ENCODE measurements around the gene NUB1.

The NUB1 gene

DNA sequence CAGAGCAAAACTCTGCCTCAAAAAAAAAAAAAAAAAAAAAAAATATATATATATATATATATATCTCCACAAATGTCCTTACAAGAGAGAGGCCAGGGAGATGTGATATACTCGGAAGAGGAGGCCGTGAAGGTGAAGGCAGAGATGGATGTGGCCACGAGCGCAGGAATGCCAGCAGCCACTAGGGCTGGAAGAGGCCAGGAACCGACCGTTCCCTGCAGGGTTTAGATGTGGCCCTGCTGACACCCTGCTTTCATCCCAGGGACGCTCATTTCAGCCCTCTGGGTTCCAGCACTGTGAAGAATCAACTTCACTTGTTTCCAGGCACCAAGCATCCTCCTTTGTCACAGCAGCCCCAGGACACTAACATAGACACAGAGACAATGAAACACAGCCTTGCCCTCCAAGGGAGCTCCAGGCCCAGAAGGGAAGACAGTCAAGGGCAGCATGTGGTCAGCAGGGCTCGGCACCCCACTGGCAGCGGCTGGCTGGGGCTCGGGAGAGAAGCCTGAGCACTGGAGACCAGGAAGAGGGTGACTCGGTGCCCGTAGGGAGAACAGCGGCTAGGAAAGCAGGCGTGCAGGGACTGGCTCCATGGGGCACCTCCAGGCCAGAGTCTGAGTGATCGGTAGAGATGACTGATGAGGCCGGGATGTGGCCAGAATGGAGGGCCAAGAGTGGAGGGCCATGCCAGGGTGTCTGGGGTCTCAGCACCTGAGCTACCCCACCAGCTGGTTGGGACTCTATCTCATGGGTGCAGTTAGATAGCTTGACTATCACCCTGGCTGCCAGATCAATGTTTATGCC lies 60.6 kb downstream of the NUB1 start:
- H3K4me1 ChIP-seq (ENCODE audit: control insufficient read depth, insufficient read depth, low read length, poor library complexity, severe bottlenecking): peaks cover 6% of the 10 kb centered on the region
- no peaks in the 10 kb centered on the region for H3K27me3 ChIP-seq (replicated peaks; ENCODE audit: control insufficient read depth, insufficient read depth, low read length, poor library complexity, severe bottlenecking)
- H3K4me3 ChIP-seq (ENCODE audit: insufficient read depth, low read depth, low read length, poor library complexity, severe bottlenecking): no peak overlapping the region
- no peak overlapping the region for H3K27ac ChIP-seq (ENCODE audit: insufficient read depth, low read length, poor library complexity, severe bottlenecking)
- no peaks in the 10 kb centered on the region for H3K9me3 ChIP-seq (ENCODE audit: control insufficient read depth, low read length)
- no peak for DNase-seq
- no peaks in the 10 kb centered on the region for H3K36me3 ChIP-seq (ENCODE audit: control insufficient read depth, insufficient read depth, low read length)

DNA sequence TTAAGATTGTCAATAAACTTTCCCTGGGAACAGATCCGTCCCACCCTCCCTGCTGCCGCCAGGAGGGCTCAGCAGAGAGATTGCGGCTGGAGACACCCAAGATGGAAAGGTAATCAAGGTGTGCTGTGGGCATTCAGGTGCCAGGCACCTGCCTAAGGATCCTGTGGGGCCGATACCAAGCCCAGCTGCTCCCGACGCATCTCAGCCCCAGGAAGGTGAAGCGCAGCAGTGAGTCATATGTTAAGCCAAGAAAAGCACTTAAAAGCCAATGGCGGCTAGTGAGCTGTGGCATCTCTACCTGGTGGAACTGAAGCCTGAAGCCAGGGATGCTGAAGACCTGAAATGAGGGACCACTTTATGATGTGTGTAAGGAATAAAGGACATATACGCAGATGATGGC lies 62.2 kb downstream of the NUB1 start:
- no peaks in the 10 kb centered on the region for H3K27me3 ChIP-seq (replicated peaks; ENCODE audit: control insufficient read depth, insufficient read depth, low read length, poor library complexity, severe bottlenecking)

DNA sequence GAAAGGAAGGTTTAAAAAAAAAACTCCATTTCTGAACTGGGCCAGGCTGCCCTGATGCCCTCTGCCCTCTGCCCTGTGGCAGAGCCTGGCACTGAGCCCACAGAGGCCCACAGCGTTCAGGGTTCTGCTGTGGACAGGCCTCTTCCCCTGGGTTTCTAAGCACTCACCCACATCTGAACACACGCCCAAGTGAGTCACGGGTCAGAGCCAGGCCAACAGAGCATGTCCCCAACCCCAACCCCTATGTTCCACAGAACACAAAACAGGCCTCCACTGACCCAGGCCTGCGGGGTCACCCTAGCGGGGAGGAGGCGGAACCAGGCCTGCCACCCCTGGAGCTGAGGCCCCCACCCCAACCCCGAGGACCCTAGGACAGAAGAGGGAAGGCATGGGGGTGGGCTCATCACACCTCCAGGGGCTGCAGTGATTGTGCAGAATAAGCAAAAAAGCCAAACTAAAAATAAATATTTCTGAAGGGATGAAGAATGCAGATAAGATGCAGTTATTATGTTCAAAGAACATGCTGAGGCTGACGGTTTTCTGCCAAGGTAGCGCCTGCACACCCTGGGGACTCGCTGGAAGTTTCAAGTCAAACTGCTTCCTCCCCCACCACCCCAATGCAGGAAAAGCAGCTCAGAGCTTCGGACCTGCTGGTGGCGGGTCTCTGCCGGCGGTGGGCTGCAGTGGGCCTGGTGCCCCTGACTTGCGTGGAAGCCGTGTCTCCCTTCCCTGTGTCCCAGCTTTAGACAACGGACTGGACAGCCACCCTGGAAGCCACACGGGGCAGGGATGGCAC lies 62.8 kb downstream of the NUB1 start:
- Histone ChIP-seq H3K4me3 (ENCODE audit: insufficient read depth, low read depth, low read length, poor library complexity, severe bottlenecking) (no peak overlapping the region), H3K27ac (ENCODE audit: insufficient read depth, low read length, poor library complexity, severe bottlenecking) (no peak overlapping the region), H3K36me3 (ENCODE audit: control insufficient read depth, insufficient read depth, low read length) (no peaks in the 10 kb centered on the region), H3K27me3 (replicated peaks; ENCODE audit: control insufficient read depth, insufficient read depth, low read length, poor library complexity, severe bottlenecking) (no peaks in the 10 kb centered on the region), H3K4me1 (ENCODE audit: control insufficient read depth, insufficient read depth, low read length, poor library complexity, severe bottlenecking) (peaks cover 16% of the 10 kb centered on the region), H3K9me3 (ENCODE audit: control insufficient read depth, low read length) (no peaks in the 10 kb centered on the region)
- no peak for DNase-seq

More for the DNA sequence above, 62.2 kb downstream of the NUB1 start:
- Histone ChIP-seq H3K36me3 (ENCODE audit: control insufficient read depth, insufficient read depth, low read length) (no peaks in the 10 kb centered on the region), H3K9me3 (ENCODE audit: control insufficient read depth, low read length) (no peaks in the 10 kb centered on the region), H3K4me3 (ENCODE audit: insufficient read depth, low read depth, low read length, poor library complexity, severe bottlenecking) (no peak overlapping the region), H3K27ac (ENCODE audit: insufficient read depth, low read length, poor library complexity, severe bottlenecking) (no peak overlapping the region), H3K4me1 (ENCODE audit: control insufficient read depth, insufficient read depth, low read length, poor library complexity, severe bottlenecking) (peaks cover 11% of the 10 kb centered on the region)
- DNase-seq: no peak

DNA sequence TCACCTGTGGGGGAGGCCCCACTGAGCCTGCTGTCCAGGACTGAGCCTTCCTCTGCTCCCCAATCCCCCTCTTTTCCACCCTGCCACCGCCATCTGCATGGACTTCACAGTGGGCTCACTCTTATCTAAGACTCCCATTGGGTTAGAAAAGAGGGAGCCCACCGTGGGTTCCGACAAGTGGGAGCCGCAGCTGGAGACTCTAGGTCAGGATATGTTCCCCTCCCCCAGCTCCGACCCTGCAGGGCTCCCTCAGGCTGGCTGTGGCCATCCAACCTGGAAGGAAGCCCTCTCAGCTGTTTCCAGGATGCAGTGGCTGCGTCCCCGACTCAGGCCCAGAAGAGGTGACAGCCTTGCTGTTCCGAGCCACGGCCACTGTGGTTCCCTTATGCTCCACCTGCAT lies 63.4 kb downstream of the NUB1 start:
- Histone ChIP-seq H3K9me3 (ENCODE audit: control insufficient read depth, low read length) (no peaks in the 10 kb centered on the region), H3K27me3 (replicated peaks; ENCODE audit: control insufficient read depth, insufficient read depth, low read length, poor library complexity, severe bottlenecking) (no peaks in the 10 kb centered on the region), H3K4me1 (ENCODE audit: control insufficient read depth, insufficient read depth, low read length, poor library complexity, severe bottlenecking) (peaks cover 18% of the 10 kb centered on the region), H3K4me3 (ENCODE audit: insufficient read depth, low read depth, low read length, poor library complexity, severe bottlenecking) (no peak overlapping the region), H3K27ac (ENCODE audit: insufficient read depth, low read length, poor library complexity, severe bottlenecking) (no peak overlapping the region), H3K36me3 (ENCODE audit: control insufficient read depth, insufficient read depth, low read length) (no peaks in the 10 kb centered on the region)
- DNase-seq: no peak

DNA sequence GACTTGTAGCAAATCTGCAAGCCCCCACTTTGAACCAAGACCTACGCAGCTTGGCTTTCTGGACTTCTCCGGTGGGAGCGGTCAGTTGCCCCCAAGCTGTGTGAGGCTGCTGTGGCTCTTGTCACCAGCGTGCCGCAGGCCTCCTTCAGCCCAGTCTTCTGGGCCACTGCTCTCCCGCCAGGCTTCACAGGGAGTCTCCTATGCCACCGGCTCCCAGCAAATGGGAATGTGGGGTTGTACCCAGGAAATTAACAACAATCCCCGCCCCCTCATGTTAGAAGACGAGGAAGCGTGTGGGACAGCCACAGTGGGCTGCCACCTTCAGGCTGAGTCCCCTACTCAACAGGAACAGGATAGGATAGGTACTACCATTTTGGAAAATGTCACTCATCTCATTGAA lies 64.0 kb downstream of the NUB1 start:
- Histone ChIP-seq H3K4me1 (ENCODE audit: control insufficient read depth, insufficient read depth, low read length, poor library complexity, severe bottlenecking) (peaks cover 23% of the 10 kb centered on the region), H3K27ac (ENCODE audit: insufficient read depth, low read length, poor library complexity, severe bottlenecking) (no peak overlapping the region), H3K4me3 (ENCODE audit: insufficient read depth, low read depth, low read length, poor library complexity, severe bottlenecking) (no peak overlapping the region), H3K36me3 (ENCODE audit: control insufficient read depth, insufficient read depth, low read length) (no peaks in the 10 kb centered on the region), H3K27me3 (replicated peaks; ENCODE audit: control insufficient read depth, insufficient read depth, low read length, poor library complexity, severe bottlenecking) (no peaks in the 10 kb centered on the region), H3K9me3 (ENCODE audit: control insufficient read depth, low read length) (no peaks in the 10 kb centered on the region)
- no peak for DNase-seq

DNA sequence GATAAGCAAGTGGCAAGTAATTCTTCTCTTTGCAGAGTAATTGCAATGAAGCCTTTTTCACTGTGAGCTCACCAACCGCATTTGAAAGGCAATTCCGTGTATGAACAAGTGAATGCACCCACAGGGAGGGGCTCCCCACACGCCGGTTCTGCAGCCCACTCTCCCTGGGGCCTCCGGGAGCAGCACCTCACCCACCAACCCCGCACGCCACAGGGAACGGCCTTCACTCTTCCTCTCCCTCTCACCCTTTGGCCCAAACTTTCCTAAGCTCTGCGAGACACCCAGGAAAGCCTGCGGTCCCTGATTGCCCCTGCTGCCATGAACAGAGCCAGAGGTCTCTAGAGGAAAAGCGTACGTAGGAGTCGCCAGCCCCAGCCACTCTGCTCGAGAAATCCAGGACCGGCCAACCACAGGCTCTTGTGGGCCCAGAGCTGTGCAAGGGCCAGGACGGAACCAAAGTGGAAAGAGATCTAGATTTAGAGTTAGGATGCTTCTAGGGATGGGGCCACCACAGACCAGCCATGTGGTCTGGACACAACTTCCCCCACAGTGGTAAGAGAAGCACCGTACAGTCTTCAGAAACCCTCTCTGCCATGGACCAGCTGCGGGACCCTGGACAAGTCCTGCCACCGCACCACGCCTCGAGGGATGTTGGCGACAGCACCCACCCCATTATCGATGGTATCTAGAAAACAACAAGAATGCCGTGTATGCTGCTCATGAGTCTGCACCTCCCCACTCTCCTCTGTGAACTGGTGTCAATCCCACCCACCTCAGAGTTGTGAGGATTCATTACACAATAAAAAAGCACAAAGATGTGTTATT lies 64.7 kb downstream of the NUB1 start:
- peaks cover 27% of the 10 kb centered on the region for H3K4me1 ChIP-seq (ENCODE audit: control insufficient read depth, insufficient read depth, low read length, poor library complexity, severe bottlenecking)
- H3K27me3 ChIP-seq (replicated peaks; ENCODE audit: control insufficient read depth, insufficient read depth, low read length, poor library complexity, severe bottlenecking): no peaks in the 10 kb centered on the region
- H3K4me3 ChIP-seq (ENCODE audit: insufficient read depth, low read depth, low read length, poor library complexity, severe bottlenecking): no peak overlapping the region
- no peaks in the 10 kb centered on the region for H3K9me3 ChIP-seq (ENCODE audit: control insufficient read depth, low read length)
- no peak for DNase-seq
- H3K27ac ChIP-seq (ENCODE audit: insufficient read depth, low read length, poor library complexity, severe bottlenecking): no peak overlapping the region
- no peaks in the 10 kb centered on the region for H3K36me3 ChIP-seq (ENCODE audit: control insufficient read depth, insufficient read depth, low read length)

DNA sequence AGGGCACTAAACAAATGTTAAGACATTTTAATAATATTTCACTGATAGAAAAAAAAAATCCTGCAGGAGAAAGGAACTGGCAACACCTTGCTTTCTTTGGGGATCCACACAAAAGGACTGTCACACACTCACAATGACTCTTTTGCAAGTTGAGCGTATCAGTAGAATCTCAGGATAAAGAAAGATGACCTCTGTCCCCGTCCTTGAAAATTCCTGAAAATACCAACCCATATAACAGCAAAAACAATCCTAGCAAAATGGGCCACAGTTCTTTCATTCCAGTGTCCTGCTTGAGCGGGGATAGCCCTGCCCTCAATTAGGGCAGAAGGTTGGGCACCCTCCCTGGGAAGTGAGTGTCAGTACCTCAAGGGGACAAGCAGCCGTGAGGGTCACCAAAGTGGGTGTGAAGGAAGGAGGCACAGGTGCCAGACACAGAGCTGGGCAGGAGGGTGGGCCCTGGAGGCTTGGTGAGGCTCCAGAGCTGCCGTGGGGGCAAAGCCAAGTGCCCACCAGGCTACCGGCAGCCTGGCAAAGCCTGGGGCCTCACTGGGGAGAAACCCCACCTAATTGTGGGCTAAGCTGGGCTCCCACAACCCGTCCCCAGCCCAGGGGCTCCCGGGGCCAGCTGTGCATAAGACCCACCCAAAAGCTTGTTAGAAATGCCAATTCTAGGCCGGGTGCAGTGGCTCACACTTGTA lies 65.4 kb downstream of the NUB1 start:
- Histone ChIP-seq H3K27ac (ENCODE audit: insufficient read depth, low read length, poor library complexity, severe bottlenecking) (no peak overlapping the region), H3K9me3 (ENCODE audit: control insufficient read depth, low read length) (no peaks in the 10 kb centered on the region), H3K36me3 (ENCODE audit: control insufficient read depth, insufficient read depth, low read length) (no peaks in the 10 kb centered on the region), H3K4me1 (ENCODE audit: control insufficient read depth, insufficient read depth, low read length, poor library complexity, severe bottlenecking) (peaks cover 31% of the 10 kb centered on the region), H3K4me3 (ENCODE audit: insufficient read depth, low read depth, low read length, poor library complexity, severe bottlenecking) (no peak overlapping the region), H3K27me3 (replicated peaks; ENCODE audit: control insufficient read depth, insufficient read depth, low read length, poor library complexity, severe bottlenecking) (no peaks in the 10 kb centered on the region)
- no peak for DNase-seq

DNA sequence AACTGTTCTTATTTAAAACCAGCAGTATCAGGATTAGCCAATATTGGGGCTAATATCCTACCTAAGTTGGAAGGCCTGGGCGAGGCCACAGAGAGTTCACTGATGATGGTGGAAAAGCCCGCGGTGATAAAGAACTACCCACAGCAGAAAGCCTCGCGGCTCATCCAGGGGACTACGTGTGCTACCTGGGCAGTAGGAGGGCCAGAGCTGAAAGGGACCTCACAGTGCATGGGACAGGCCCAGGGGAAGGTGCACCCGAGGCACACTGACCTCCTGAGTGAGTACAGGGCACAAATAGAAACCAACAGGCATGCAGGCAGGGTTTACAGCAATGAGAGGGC lies 66.9 kb downstream of the NUB1 start:
- peaks cover 31% of the 10 kb centered on the region for H3K4me1 ChIP-seq (ENCODE audit: control insufficient read depth, insufficient read depth, low read length, poor library complexity, severe bottlenecking)
- peak overlapping the region; percentile 85 for H3K27ac ChIP-seq (ENCODE audit: insufficient read depth, low read length, poor library complexity, severe bottlenecking)
- no peaks in the 10 kb centered on the region for H3K9me3 ChIP-seq (ENCODE audit: control insufficient read depth, low read length)
- peak overlapping the region; percentile 12 for H3K4me3 ChIP-seq (ENCODE audit: insufficient read depth, low read depth, low read length, poor library complexity, severe bottlenecking)
- no peaks in the 10 kb centered on the region for H3K27me3 ChIP-seq (replicated peaks; ENCODE audit: control insufficient read depth, insufficient read depth, low read length, poor library complexity, severe bottlenecking)
- peaks cover 3% of the 10 kb centered on the region for H3K36me3 ChIP-seq (ENCODE audit: control insufficient read depth, insufficient read depth, low read length)
- no peak for DNase-seq

DNA sequence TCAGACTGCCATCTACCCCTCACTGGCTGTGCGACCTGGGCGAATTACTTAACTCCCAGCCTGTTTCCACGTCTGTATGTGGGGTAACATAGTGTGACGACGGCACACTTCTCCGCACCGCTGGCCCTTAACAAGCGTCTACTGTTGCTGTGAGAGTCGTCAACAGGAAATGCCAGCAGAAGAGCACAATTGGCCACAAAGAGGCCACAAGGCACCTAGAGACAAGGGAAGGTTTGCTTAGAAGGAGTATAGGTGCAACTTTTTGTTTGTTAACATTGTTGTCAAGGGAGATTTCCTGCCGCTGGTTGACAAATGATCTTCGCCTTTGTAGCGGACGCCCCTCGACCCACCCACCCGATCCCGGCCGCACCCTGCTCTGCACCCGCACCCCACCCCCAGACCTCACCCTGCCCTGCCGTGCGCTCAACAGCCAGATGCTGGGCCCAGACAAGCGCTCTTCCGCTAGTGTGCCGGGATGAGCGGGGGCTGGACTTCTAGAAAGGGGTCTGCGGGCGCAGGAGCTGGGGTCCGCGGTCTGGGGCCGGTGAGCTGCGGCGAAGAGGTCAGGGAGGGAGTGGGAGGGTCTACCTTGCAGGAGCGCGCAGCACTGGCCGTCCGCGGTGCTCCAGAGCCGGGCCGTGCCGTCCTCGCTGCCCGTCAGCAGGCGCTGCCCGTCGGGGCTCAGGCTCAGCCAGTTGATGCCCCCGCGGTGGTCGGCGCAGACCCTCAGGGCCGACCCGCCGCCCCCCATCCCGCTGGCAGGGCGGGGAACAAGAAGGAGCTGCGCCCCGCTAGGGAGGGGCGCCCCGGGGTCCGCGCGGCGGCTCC lies 67.4 kb downstream of the NUB1 start:
- Histone ChIP-seq H3K9me3 (ENCODE audit: control insufficient read depth, low read length) (no peaks in the 10 kb centered on the region), H3K36me3 (ENCODE audit: control insufficient read depth, insufficient read depth, low read length) (peaks cover 3% of the 10 kb centered on the region), H3K4me3 (ENCODE audit: insufficient read depth, low read depth, low read length, poor library complexity, severe bottlenecking) (peak overlapping the region; percentile 69), H3K4me1 (ENCODE audit: control insufficient read depth, insufficient read depth, low read length, poor library complexity, severe bottlenecking) (peaks cover 29% of the 10 kb centered on the region), H3K27me3 (replicated peaks; ENCODE audit: control insufficient read depth, insufficient read depth, low read length, poor library complexity, severe bottlenecking) (no peaks in the 10 kb centered on the region), H3K27ac (ENCODE audit: insufficient read depth, low read length, poor library complexity, severe bottlenecking) (peak overlapping the region; percentile 91)
- peak; percentile 77 to 85 (median 78) for DNase-seq
